ENCODE data around the gene SLBP.

The SLBP gene

GRCh38 chr4:1754336-1754735, 42.2 kb upstream of the SLBP start:
- Histone ChIP-seq H3K27ac (peak overlapping the region; percentile 41), H3K36me3 (no peaks in the 10 kb centered on the region)
- DNase-seq, result no peak

GRCh38 chr4:1753697-1754311, 41.7 kb upstream of the SLBP start:
- no peaks in the 10 kb centered on the region for H3K36me3 ChIP-seq
- H3K9me3 ChIP-seq (ENCODE audit: severe bottlenecking), result no peaks in the 10 kb centered on the region
- no peak overlapping the region for H3K4me3 ChIP-seq (ENCODE audit: low read depth, low read length)
- H3K27me3 ChIP-seq (ENCODE audit: insufficient read depth, low read depth, severe bottlenecking), result no peaks in the 10 kb centered on the region
- no peak for TF ChIP-seq CTCF (IDR thresholded peaks at IDR 0.05; ENCODE audit: low read depth, low read length)
- no peak for DNase-seq
- H3K27ac ChIP-seq, result peak overlapping the region; percentile 41

More at GRCh38 chr4:1754336-1754735, 42.2 kb upstream of the SLBP start:
- Histone ChIP-seq H3K4me3 (ENCODE audit: low read depth, low read length) (no peak overlapping the region), H3K9me3 (ENCODE audit: severe bottlenecking) (no peaks in the 10 kb centered on the region), H3K27me3 (ENCODE audit: insufficient read depth, low read depth, severe bottlenecking) (no peaks in the 10 kb centered on the region)
- TF ChIP-seq CTCF (IDR thresholded peaks at IDR 0.05; ENCODE audit: low read depth, low read length), result no peak

- no peak for TF ChIP-seq CTCF (IDR thresholded peaks at IDR 0.05; ENCODE audit: low read depth, low read length)
- no peaks in the 10 kb centered on the region for H3K36me3 ChIP-seq
- no peak for DNase-seq
- H3K4me3 ChIP-seq (ENCODE audit: low read depth, low read length), result no peak overlapping the region
- H3K27me3 ChIP-seq (ENCODE audit: insufficient read depth, low read depth, severe bottlenecking), result no peaks in the 10 kb centered on the region
- no peaks in the 10 kb centered on the region for H3K9me3 ChIP-seq (ENCODE audit: severe bottlenecking)
- no peak overlapping the region for H3K27ac ChIP-seq
Measured at GRCh38 chr4:1753294-1753696, 41.2 kb upstream of the SLBP start.

- TF ChIP-seq CTCF (IDR thresholded peaks at IDR 0.05; ENCODE audit: low read depth, low read length), result no peak
- no peak overlapping the region for H3K4me3 ChIP-seq (ENCODE audit: low read depth, low read length)
- peaks cover 2% of the 10 kb centered on the region for H3K9me3 ChIP-seq (ENCODE audit: severe bottlenecking)
- DNase-seq, result no peak
- no peaks in the 10 kb centered on the region for H3K27me3 ChIP-seq (ENCODE audit: insufficient read depth, low read depth, severe bottlenecking)
- no peak overlapping the region for H3K27ac ChIP-seq
- no peaks in the 10 kb centered on the region for H3K36me3 ChIP-seq
Measured at GRCh38 chr4:1752284-1753041, 40.3 kb upstream of the SLBP start.

GRCh38 chr4:1751919-1752283, 39.8 kb upstream of the SLBP start:
- Histone ChIP-seq H3K9me3 (ENCODE audit: severe bottlenecking) (peaks cover 3% of the 10 kb centered on the region), H3K27me3 (ENCODE audit: insufficient read depth, low read depth, severe bottlenecking) (no peaks in the 10 kb centered on the region), H3K27ac (no peak overlapping the region), H3K4me3 (ENCODE audit: low read depth, low read length) (no peak overlapping the region), H3K36me3 (no peaks in the 10 kb centered on the region)
- TF ChIP-seq CTCF (IDR thresholded peaks at IDR 0.05; ENCODE audit: low read depth, low read length), result no peak
- no peak for DNase-seq

All from WERI-Rb-1 (cell line).